ENCODE data around the gene RAVER1. TPM values are rescaled to one million over a fixed set of nuclear protein-coding genes. Genes with fewer than 3 reads are reported as not detected.
A peak's percentile ranks its signal among the peaks of the same experiment; 100 is the strongest.
"Not testable (repeated sequence)": the region's sequence is repeated elsewhere in the genome, so short reads cannot be mapped to it uniquely, and the experiment has no call there.

The RAVER1 gene, protein sequence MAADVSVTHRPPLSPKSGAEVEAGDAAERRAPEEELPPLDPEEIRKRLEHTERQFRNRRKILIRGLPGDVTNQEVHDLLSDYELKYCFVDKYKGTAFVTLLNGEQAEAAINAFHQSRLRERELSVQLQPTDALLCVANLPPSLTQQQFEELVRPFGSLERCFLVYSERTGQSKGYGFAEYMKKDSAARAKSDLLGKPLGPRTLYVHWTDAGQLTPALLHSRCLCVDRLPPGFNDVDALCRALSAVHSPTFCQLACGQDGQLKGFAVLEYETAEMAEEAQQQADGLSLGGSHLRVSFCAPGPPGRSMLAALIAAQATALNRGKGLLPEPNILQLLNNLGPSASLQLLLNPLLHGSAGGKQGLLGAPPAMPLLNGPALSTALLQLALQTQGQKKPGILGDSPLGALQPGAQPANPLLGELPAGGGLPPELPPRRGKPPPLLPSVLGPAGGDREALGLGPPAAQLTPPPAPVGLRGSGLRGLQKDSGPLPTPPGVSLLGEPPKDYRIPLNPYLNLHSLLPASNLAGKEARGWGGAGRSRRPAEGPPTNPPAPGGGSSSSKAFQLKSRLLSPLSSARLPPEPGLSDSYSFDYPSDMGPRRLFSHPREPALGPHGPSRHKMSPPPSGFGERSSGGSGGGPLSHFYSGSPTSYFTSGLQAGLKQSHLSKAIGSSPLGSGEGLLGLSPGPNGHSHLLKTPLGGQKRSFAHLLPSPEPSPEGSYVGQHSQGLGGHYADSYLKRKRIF
- total RNA-seq (ENCODE audit: unreplicated experiment) = 24.8 TPM
- long read RNA-seq, partial matches to known transcripts = 0 of 4 reads
- long read RNA-seq, other reads (novel, unspliced or antisense) = 1 of 4 reads

DNA sequence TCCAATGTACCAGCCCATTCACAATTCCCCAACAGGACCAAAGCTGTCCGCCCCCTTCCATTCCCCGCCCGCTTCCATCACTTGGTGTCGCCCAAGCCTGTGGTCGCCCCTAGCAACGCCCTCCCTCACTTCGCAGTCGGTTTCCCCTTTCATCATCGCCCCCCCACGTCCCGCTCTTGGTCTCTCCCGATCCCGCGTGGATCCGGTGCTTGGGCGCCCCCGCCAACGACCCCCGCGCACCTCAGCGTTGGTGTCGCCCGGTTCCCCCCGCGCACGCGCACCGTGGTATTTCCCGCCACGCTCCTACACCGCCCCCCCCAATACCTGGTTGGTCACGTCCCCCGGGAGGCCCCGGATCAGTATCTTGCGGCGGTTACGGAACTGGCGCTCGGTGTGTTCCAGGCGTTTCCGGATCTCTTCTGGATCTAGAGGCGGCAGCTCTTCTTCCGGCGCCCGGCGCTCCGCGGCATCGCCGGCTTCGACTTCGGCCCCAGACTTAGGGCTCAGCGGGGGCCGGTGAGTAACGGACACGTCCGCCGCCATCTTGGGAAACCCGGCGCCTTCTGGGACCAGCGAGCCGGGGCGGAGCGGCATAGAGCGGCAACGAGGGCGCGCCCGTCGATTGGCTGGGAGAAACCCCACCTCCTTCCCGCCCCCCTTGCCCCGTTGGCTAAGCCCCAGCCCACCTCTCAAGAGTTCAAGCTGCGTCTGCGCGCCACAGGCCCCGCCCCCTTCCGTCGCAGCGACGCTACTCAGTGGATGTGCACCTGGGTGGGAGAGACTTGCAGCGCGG is at the start of gene RAVER1:
RAVER1 (minus strand) TSS at position 565 of the 793 bp plus-strand sequence; CDS start at position 543, 22 bp downstream.
- H3K9me3 Mint-ChIP-seq (ENCODE audit: unreplicated experiment) = peaks cover 4% of the 10 kb centered on the region
- H3K4me3 Mint-ChIP-seq (ENCODE audit: unreplicated experiment) = peak within 1 kb of the TSS; percentile 93

DNA sequence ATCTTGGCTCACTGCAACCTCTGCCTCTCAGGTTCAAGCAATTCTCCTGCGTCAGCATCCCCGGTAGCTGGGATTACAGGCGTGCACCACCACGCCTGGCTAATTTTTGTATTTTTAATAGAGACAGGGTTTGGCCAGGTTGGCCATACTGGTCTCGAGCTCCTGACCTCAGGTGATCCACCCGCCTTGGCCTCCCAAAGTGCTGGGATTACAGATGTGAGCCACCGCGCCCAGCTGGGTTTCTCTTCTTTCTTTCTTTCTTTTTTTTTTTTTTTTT is 49.8 kb upstream of the RAVER1 start:
- not testable (repeated sequence) for H3K36me3 Mint-ChIP-seq (ENCODE audit: unreplicated experiment); DNase-seq; H3K9me3 Mint-ChIP-seq (ENCODE audit: unreplicated experiment); H3K27me3 Mint-ChIP-seq (ENCODE audit: unreplicated experiment); H3K4me1 Mint-ChIP-seq (ENCODE audit: low read depth, unreplicated experiment); H3K4me3 Mint-ChIP-seq (ENCODE audit: unreplicated experiment); H3K27ac Mint-ChIP-seq (ENCODE audit: unreplicated experiment)

More for the DNA sequence above, at the start of gene RAVER1:
- Mint-ChIP-seq H3K4me1 (ENCODE audit: low read depth, unreplicated experiment) (peaks cover 7% of the 10 kb centered on the region), H3K27me3 (ENCODE audit: unreplicated experiment) (peaks cover 5% of the 10 kb centered on the region), H3K36me3 (ENCODE audit: unreplicated experiment) (no peaks in the 10 kb centered on the region), H3K27ac (ENCODE audit: unreplicated experiment) (peak within 1 kb of the TSS; percentile 87)
- TF ChIP-seq, protein P1, sequence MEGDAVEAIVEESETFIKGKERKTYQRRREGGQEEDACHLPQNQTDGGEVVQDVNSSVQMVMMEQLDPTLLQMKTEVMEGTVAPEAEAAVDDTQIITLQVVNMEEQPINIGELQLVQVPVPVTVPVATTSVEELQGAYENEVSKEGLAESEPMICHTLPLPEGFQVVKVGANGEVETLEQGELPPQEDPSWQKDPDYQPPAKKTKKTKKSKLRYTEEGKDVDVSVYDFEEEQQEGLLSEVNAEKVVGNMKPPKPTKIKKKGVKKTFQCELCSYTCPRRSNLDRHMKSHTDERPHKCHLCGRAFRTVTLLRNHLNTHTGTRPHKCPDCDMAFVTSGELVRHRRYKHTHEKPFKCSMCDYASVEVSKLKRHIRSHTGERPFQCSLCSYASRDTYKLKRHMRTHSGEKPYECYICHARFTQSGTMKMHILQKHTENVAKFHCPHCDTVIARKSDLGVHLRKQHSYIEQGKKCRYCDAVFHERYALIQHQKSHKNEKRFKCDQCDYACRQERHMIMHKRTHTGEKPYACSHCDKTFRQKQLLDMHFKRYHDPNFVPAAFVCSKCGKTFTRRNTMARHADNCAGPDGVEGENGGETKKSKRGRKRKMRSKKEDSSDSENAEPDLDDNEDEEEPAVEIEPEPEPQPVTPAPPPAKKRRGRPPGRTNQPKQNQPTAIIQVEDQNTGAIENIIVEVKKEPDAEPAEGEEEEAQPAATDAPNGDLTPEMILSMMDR (IDR thresholded peaks at IDR 0.05; ENCODE audit: partially characterized antibody, unreplicated experiment) = no peak
- peak; percentile 98 for DNase-seq

DNA sequence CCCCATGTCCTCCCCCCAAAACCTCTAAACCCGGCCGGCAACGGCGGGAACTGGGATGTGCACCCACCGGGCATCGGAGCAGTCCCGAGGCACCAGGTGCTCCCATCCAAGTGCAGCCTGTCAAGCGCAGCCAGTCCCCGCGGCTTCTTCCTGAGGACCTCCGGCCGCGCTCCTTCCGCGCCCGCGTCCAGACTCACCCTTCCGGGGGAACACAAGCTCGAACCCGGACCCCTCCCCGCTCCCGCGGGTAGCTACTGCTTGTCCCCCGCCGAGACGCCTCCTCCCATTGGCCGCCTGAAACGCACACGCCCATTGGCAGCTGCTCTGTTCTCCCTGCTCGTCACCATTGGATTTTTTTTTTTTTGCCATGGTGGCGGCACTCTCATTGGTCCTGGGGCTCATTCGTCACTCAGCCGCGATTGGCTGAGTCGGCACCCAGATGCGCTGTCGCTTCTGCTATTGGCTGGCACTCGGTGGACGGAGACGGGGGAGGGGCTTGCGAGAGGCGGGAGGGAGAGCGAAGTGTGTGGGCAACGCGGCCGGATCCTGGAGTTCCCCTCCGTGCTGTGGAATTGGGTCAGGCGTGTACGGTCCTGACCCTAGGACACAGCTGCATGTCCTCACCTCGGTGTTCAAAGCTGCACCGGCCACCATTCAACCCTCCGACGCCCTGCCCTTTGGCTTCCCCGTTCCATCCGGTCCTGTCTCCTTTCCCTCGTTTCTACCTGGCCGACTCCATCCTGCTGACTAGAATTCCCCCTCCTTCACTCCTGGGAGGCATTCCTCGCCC is 47.2 kb upstream of the RAVER1 start, which contains the start of gene TYK2:
TYK2 (minus strand) TSS at position 260 of the 790 bp plus-strand sequence. CDS start 2,166 bp downstream, outside the sequence.
- peaks cover 5% of the 10 kb centered on the region for H3K27me3 Mint-ChIP-seq (ENCODE audit: unreplicated experiment)

DNA sequence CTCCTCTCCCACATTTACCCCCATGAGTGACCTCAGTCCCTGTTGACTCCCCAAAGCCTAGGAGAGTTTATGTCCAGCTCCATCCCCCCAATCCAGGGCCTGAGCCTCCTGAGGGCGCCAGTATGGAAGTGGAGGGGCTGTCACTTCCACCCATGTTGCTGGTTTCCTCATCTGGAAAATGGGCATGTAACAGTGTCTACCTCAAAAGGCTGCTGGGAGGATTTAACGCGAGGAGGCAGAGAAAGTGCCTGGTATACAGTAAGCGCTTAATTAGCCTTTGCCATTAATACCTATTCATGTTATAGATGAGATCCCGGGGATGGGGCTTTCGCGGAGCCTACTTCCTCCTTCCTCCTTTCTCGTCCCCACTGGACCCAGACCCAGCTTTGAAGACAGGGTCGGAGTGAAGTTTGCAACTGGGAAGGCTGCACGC is 46.6 kb upstream of the RAVER1 start:
- peaks cover 5% of the 10 kb centered on the region for H3K27me3 Mint-ChIP-seq (ENCODE audit: unreplicated experiment)
- peaks cover 6% of the 10 kb centered on the region for H3K4me1 Mint-ChIP-seq (ENCODE audit: low read depth, unreplicated experiment)
- peaks cover 3% of the 10 kb centered on the region for H3K36me3 Mint-ChIP-seq (ENCODE audit: unreplicated experiment)
- no peak for DNase-seq
- peak overlapping the region; percentile 78 for H3K27ac Mint-ChIP-seq (ENCODE audit: unreplicated experiment)
- peaks cover 8% of the 10 kb centered on the region for H3K9me3 Mint-ChIP-seq (ENCODE audit: unreplicated experiment)
- TF ChIP-seq, protein P1 (IDR thresholded peaks at IDR 0.05; ENCODE audit: partially characterized antibody, unreplicated experiment) = no peak
- peak overlapping the region; percentile 97 for H3K4me3 Mint-ChIP-seq (ENCODE audit: unreplicated experiment)

More for the DNA sequence above, 47.2 kb upstream of the RAVER1 start, which contains the start of gene TYK2:
- Mint-ChIP-seq H3K36me3 (ENCODE audit: unreplicated experiment) (peaks cover 3% of the 10 kb centered on the region), H3K27ac (ENCODE audit: unreplicated experiment) (peak within 1 kb of the TSS; percentile 78), H3K4me3 (ENCODE audit: unreplicated experiment) (peak within 1 kb of the TSS; percentile 97), H3K4me1 (ENCODE audit: low read depth, unreplicated experiment) (peaks cover 6% of the 10 kb centered on the region), H3K9me3 (ENCODE audit: unreplicated experiment) (peaks cover 8% of the 10 kb centered on the region)
- DNase-seq = peak; percentile 95
- TF ChIP-seq, protein P1 (IDR thresholded peaks at IDR 0.05; ENCODE audit: partially characterized antibody, unreplicated experiment) = no peak
